SKM-1 treated with dmso at 0.1 percent for 144 hours (cell line): ENCODE data around the gene ABLIM1.

Experiments used
- DNase-seq: peaks from one replicate; lab custom pipeline; 2025; ENCODE audit not compliant: unreplicated experiment; lab: John Stamatoyannopoulos, UW

Gene ABLIM1

DNA sequence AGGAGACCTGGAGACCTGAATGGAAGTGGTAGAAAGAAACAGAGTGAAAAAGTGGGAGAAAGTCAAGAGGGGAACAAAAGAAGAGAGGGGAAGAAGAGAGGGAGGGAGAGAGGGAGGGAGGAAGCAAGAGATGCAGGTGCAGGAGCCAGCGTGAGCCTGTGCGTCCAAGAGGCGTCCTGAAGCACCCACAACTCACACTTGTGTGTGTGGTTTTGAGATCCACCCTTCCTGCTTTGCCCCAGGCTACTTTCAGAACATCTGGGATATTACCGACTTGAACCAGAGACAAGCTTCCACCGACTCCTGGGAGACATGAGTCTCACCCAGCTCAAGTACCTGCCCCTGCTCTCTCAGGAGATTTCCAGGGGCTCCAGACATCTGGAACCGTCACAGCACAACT lies 263.5 kb downstream of the ABLIM1 start:
- no peak for DNase-seq

DNA sequence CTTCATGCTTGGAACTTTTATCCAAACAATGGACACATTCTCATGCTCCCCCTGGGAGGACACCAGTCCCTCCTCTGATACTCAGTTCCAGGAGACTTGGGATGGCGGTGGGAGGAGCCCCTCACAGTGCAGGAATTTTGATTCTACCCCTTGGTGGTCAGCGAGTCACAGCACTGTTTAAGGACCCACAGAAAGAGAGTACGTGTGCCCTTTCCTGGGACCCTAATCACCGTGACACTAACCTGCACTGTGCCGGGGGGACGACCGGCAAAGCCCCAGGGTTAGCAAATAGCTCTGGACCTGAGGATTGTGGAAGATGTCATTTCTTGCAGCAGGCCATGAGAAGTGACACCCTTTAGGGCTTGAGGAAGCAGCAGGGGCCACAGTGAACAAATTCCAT lies 264.2 kb downstream of the ABLIM1 start:
- no peak for DNase-seq

DNA sequence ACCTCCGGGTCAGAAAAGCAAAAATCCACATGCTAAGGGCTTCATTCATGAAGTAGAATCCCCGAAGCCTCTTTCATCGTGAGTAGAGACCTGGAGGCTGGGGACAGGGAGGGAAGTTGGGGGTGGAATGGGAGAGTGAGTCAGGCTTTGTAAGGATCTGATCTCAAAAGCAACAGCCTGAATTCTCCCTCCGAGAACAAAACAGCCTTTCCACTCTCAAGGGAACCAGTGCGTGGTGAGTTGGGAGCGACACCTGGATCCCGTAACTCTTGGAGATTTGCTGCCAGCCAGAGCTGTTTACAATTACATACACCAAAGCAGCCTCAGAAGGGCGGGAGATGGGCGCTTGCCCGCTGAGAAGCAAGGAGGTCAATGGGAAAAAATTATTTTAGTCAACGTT lies 264.6 kb downstream of the ABLIM1 start:
- DNase-seq: no peak

DNA sequence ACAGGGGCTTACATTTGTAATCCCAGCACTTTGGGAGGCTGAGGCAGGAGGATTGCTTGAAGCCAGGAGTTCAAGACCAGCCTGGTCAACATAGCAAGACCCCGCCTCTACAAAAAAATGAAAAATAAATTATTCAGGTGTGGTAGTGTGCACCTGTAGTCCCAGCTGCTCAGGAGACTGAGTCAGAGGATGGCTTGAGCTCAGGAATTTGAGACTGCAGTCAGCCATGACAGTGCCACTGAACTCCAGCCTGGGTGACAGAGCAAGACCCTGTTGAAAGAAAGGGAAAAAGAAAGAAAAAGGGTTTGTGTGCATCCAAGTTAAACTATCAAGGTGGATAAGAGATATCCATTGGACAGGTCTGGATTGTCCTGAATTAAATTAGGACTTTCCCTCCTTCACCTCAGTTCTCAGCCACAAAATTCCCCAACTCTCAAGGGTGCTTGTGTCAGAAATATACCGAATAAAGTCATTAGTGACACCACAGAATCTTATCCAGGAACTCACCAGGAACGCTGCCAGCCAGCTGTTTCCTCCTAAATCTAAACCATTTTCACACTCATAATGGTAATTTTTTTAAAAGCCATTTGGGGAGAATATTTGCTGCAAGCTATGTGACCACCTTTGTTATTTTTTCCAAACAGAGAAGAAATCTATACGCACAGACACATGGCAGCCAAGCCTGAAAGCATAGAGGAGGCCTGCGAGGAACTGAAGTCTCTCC lies 265.8 kb downstream of the ABLIM1 start:
- no peak for DNase-seq

DNA sequence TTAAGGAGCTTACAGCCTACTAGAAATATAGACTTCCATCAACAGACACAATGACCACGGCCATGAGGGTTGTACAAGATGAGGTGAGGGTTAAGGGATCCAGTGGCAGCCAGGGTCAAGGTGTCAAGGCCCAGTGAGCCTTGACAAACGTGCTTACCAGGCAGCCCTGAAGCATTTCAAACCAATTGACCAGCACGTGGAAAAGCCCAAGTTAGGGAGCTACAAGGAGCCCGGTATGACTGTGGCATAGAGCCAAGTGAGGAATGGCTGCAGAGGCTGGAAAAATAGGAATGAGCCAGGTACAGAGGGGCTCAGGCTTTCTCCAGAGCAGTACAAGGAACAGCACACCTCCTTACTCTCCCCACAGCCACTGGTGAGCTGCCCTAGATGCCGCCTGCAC lies 266.5 kb downstream of the ABLIM1 start:
- DNase-seq: no peak

DNA sequence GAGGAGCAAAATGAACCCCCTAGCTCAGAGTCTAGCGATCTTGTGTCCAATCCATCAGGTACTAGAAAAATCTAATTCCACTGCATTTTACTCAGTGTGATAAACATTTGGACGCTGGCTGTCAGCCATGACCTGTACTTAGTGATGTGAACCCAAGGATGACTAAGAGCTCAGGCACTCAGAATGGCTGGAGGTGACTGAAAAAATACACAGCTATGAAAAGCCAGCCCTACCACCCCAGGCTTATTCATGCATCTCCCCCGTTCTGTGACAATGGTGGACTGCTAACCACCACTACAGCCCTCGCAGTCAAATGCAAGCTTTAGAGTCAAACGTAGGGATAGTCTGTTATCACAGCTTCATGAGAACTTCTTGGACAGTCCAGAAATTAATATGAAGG lies 268.6 kb downstream of the ABLIM1 start:
- no peak for DNase-seq

DNA sequence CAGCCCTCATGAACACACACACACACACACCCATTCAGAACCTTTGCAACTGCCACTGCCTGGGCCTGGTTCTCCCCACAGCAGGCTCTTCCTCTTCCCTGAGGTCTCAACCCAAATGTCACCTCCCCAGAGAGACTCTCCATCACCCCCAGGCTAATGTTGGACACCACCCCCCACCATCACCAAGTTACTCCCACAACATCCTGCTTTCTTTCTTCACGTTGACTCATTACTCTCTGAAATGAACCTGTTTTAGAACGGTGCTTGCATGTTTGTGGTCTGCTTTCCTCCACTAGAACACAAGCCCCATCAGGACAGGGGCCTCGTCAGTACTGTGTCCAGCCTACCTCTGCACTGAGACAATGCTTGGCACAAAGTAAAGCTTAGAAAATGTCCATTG lies 269.8 kb downstream of the ABLIM1 start:
- DNase-seq: no peak

DNA sequence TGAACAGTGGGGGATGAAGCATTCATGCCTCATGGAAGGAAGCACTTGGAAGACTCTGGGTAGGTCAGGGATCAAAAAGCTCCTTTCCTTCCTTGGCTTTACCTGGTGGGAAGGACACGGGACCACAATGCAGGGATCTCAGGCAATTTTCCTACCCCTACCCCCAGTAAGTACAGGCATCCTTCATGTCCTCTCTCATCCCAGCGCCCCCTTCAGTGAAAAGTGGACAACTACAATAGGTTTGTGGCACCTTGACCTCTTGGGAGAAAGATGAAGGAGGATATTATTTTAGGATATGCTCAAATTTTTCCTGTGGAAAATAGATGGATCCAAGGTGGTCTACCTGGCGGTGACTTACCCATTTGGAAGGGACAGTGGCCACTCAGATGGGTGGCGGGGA lies 270.3 kb downstream of the ABLIM1 start:
- no peak for DNase-seq

DNA sequence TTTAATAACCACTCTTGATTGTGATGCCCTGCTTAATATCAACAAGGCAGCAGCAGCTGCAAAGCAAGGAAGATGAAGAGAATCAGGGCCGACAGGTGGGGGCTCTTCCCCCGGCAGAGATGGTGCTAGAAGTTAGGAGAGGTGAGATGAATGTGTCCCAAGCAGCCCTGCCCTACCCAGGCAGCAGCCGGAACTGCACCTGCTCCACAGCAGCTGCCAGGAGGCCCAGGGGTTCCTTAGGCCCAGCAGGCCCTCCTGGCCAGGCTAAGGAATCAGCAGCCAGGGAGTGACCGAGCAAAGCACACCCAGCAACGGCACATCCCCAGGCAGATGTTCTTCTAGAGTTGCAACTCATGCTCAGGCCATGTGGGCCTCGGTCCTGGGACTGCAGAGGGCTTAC lies 271.6 kb downstream of the ABLIM1 start:
- DNase-seq: no peak

DNA sequence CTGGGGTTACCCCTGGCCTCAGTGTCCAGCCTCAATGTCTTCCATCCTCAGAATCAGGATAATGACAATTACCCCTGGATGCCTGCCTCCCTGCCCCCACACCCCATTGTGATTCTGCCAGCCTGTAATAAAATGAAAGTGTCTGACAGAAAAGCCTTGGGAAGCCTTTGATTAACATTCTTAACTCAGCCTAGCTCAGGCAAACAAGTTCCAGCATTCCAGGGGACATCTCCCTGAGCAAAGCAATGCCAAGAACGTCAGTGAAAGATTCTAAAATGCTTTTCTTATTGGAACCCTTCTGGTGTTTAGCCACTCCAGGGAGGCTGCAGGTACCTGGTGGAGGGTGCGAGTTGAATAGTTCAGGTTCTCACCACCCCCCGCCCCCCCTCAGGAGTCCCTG lies 272.5 kb downstream of the ABLIM1 start:
- no peak for DNase-seq

DNA sequence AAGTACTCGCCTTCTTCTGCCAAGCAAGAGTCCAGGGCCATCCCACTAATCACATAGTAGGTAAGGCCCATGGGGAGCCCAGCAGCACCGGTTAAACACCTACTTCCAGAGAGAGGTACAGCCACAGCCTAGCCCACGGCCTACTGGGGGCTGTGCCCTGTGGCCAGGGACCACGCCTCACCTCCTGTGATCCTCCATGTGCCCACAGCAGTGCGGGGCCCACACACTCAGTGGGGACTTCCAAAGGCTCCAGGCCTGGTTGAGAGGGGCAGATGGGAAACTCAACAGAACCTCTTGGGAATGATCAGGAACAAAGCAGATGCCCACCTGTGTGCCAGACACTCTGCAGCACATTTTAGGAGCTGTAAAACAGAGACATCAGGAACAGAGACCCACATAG lies 273.5 kb downstream of the ABLIM1 start:
- no peak for DNase-seq

DNA sequence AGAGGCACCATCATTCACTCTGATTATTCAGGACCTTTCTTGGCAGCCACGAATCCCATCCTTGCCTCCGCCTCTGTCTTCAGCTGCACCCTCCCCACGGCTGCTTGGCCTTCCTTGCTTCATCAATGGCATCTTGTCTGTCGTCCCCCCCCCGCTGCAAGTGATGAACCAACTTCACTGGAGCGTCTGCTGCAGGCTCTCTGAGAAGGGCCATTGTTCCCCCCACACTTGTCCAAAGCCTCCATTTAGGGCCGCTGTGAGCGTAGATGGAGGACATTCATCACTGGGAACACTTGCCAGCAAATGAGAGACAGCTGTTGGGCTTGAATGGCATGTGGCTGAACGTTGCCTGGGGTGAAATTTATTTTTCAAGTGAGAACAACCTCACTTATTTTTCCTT lies 273.9 kb downstream of the ABLIM1 start:
- no peak for DNase-seq
